HG03354 (cell line): ENCODE measurements around the gene PBXIP1.
"Not testable (repeated sequence)": the region's sequence is repeated elsewhere in the genome, so short reads cannot be mapped to it uniquely, and the experiment has no call there.

Experiments used
- ATAC-seq: cut with Tn5 transposase; IDR thresholded peaks from one replicate; pipeline ENCODE4 v1.9.1; 2021; ENCODE audit warnings: mild to moderate bottlenecking; ENCODE audit not compliant: unreplicated experiment, poor library complexity, severe bottlenecking

PBXIP1 gene

GRCh38 chr1:154908937-154909336, 47.0 kb downstream of the PBXIP1 start:
- ATAC-seq, result no peak

GRCh38 chr1:154908129-154908528, 47.8 kb downstream of the PBXIP1 start:
- not testable (repeated sequence) for ATAC-seq

- no peak for ATAC-seq
Measured at GRCh38 chr1:154906621-154907081, 49.2 kb downstream of the PBXIP1 start.

- ATAC-seq, result no peak
Measured at GRCh38 chr1:154902938-154903566, 52.8 kb downstream of the PBXIP1 start.

GRCh38 chr1:154901591-154901990, 54.3 kb downstream of the PBXIP1 start:
- no peak for ATAC-seq

- no peak for ATAC-seq
Measured at GRCh38 chr1:154899041-154899440, 56.9 kb downstream of the PBXIP1 start.

- ATAC-seq, result no peak
Measured at GRCh38 chr1:154896771-154897286, 59.1 kb downstream of the PBXIP1 start.

- ATAC-seq, result no peak
Measured at GRCh38 chr1:154895798-154896197, 60.1 kb downstream of the PBXIP1 start.
